ENCODE data around the gene ARHGEF40. TPM values are rescaled to one million over a fixed set of nuclear protein-coding genes. Genes with fewer than 3 reads are reported as not detected.

The ARHGEF40 gene
- total RNA-seq, 1 experiment from 2014 or later = 2.7 TPM

- no TSS peak for BruUV-seq (replicated peaks)
These were observed 29.5 kb downstream of the ARHGEF40 start for GRCh38 chr14:21099596-21099985.

GRCh38 chr14:21100931-21101330, 30.8 kb downstream of the ARHGEF40 start, which contains the start of gene TMEM253:
TSS of gene TMEM253 (plus strand) at chr14:21101066. CDS start at chr14:21101344, 278 bp downstream.
- DNase-seq (no peak), ATAC-seq (no peak)
- no peaks in the 10 kb centered on the region for H4K20me1 ChIP-seq (ENCODE audit: low read length)
- no peaks in the 10 kb centered on the region for H3F3A ChIP-seq (ENCODE audit: low read length, unreplicated experiment)
- no peak within 1 kb of the TSS for H3K4me3 ChIP-seq (ENCODE audit: low read length)
- H3K27me3 ChIP-seq (ENCODE audit: low read length) = no peaks in the 10 kb centered on the region
- no peak within 1 kb of the TSS for H3K27ac ChIP-seq (ENCODE audit: low read length)
- no peak within 1 kb of the TSS for H2AFZ ChIP-seq (ENCODE audit: low read length)
- TF ChIP-seq CTCF (conservative IDR thresholded peaks at IDR 0.05; ENCODE audit: low read depth, low read length) (no peak), EZH2 (IDR thresholded peaks at IDR 0.05; ENCODE audit: low read length, unreplicated experiment) (no peak)
- intact Hi-C loops (cut with micrococcal nuclease) = no loop called here
- peak within 1 kb of the TSS; percentile 85; the same call in 1 of the 2 replicates for H3K4me2 ChIP-seq (ENCODE audit: low read length)
- no peaks in the 10 kb centered on the region for H3K79me2 ChIP-seq (ENCODE audit: low read length)
- no peaks in the 10 kb centered on the region for H3K36me3 ChIP-seq (ENCODE audit: low read depth, low read length)
- ChIA-PET POLR2A (ENCODE audit: unreplicated experiment) (interaction anchor here (0.6 kb wide), 1 partner anchor 143 kb away, joined by 3 read pairs; no protein-coding TSS in a partner anchor), CTCF (no interaction called here)
- no peaks in the 10 kb centered on the region for H3K9me2 ChIP-seq (replicated peaks; ENCODE audit: low read length)
- BruUV-seq (replicated peaks) = no TSS peak
- no peak within 1 kb of the TSS for H3K9ac ChIP-seq (ENCODE audit: low read length)
- H3K9me3 ChIP-seq (ENCODE audit: low read length) = no peaks in the 10 kb centered on the region
- H3K4me1 ChIP-seq (ENCODE audit: insufficient read depth, low read length) = peaks cover 39% of the 10 kb centered on the region

More at GRCh38 chr14:21099596-21099985, 29.5 kb downstream of the ARHGEF40 start:
- CTCF ChIA-PET = no interaction called here
- TF ChIP-seq CTCF (conservative IDR thresholded peaks at IDR 0.05; ENCODE audit: low read depth, low read length) = no peak
- no peak for TF ChIP-seq EZH2phosphoT487 (IDR thresholded peaks at IDR 0.05; ENCODE audit: borderline replicate concordance, low read length)
- TF ChIP-seq EZH2 (IDR thresholded peaks at IDR 0.05; ENCODE audit: low read length, unreplicated experiment) = no peak
- Histone ChIP-seq H3K4me1 (ENCODE audit: insufficient read depth, low read length) (peaks cover 34% of the 10 kb centered on the region), H3K4me3 (ENCODE audit: low read length) (peak overlapping the region; percentile 69), H3K9ac (ENCODE audit: low read length) (no peak overlapping the region), H3K9me2 (replicated peaks; ENCODE audit: low read length) (no peaks in the 10 kb centered on the region), H3K27me3 (ENCODE audit: low read length) (no peaks in the 10 kb centered on the region), H4K20me1 (ENCODE audit: low read length) (no peaks in the 10 kb centered on the region), H3K4me2 (ENCODE audit: low read length) (peak overlapping the region; percentile 82), H3K27ac (ENCODE audit: low read length) (no peak overlapping the region), H3K36me3 (ENCODE audit: low read depth, low read length) (no peaks in the 10 kb centered on the region), H3F3A (ENCODE audit: low read length, unreplicated experiment) (no peaks in the 10 kb centered on the region), H3K79me2 (ENCODE audit: low read length) (no peaks in the 10 kb centered on the region), H3K9me3 (ENCODE audit: low read length) (no peaks in the 10 kb centered on the region), H2AFZ (ENCODE audit: low read length) (peak overlapping the region; percentile 81; the same call in 1 of the 2 replicates)
- DNase-seq (no peak), ATAC-seq (no peak)
- POLR2A ChIA-PET (ENCODE audit: unreplicated experiment) = no interaction called here
- intact Hi-C loops (cut with micrococcal nuclease) = no loop called here

- Histone ChIP-seq H3F3A (ENCODE audit: low read length, unreplicated experiment) (no peaks in the 10 kb centered on the region), H3K9me2 (replicated peaks; ENCODE audit: low read length) (no peaks in the 10 kb centered on the region), H3K36me3 (ENCODE audit: low read depth, low read length) (no peaks in the 10 kb centered on the region), H4K20me1 (ENCODE audit: low read length) (no peaks in the 10 kb centered on the region), H3K27me3 (ENCODE audit: low read length) (no peaks in the 10 kb centered on the region), H2AFZ (ENCODE audit: low read length) (no peak overlapping the region), H3K4me3 (ENCODE audit: low read length) (no peak overlapping the region), H3K27ac (ENCODE audit: low read length) (no peak overlapping the region), H3K79me2 (ENCODE audit: low read length) (no peaks in the 10 kb centered on the region), H3K9me3 (ENCODE audit: low read length) (no peaks in the 10 kb centered on the region), H3K9ac (ENCODE audit: low read length) (no peak overlapping the region), H3K4me2 (ENCODE audit: low read length) (peak overlapping the region; percentile 85), H3K4me1 (ENCODE audit: insufficient read depth, low read length) (peaks cover 44% of the 10 kb centered on the region)
- intact Hi-C loops (cut with micrococcal nuclease) = no loop called here
- BruUV-seq (replicated peaks) = no TSS peak
- ATAC-seq = no peak
- ChIA-PET CTCF (no interaction called here), POLR2A (ENCODE audit: unreplicated experiment) (interaction anchor here (0.6 kb wide), 1 partner anchor 60 kb away, joined by 6 read pairs; no protein-coding TSS in a partner anchor)
- TF ChIP-seq EZH2phosphoT487 (IDR thresholded peaks at IDR 0.05; ENCODE audit: borderline replicate concordance, low read length) (no peak), CTCF (conservative IDR thresholded peaks at IDR 0.05; ENCODE audit: low read depth, low read length) (no peak), EZH2 (IDR thresholded peaks at IDR 0.05; ENCODE audit: low read length, unreplicated experiment) (no peak)
- peak; percentile 41 for DNase-seq
These were observed 31.8 kb downstream of the ARHGEF40 start for GRCh38 chr14:21101802-21102413.
